ENCODE data around the gene CCR8.
"Not testable (repeated sequence)": the region's sequence is repeated elsewhere in the genome, so short reads cannot be mapped to it uniquely, and the experiment has no call there.

Gene CCR8

GRCh38 chr3:39317571-39318169 is 11.8 kb upstream of the CCR8 start:
- DNase-seq, result no peak

DNA sequence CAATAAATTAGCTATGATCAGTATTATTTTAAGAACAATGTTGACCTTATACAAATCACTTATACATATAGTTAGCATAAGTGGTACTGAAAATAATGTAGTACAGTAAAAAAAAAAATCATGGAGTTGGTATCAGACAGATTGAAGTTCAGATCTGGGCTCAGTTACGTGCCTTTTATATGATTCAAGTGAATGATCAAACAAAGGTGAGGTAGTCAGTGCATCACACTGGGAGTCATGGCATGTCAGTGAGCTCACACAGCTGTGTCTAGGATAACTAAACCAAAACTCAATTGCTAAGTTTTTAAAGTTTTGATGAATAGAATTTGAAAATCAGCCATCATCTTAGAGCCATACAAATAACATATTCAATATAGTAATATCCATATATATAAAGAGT is 11.2 kb upstream of the CCR8 start:
- no peak for DNase-seq

- no peak for DNase-seq
These were observed 10.3 kb upstream of the CCR8 start for GRCh38 chr3:39319249-39319648.

DNA sequence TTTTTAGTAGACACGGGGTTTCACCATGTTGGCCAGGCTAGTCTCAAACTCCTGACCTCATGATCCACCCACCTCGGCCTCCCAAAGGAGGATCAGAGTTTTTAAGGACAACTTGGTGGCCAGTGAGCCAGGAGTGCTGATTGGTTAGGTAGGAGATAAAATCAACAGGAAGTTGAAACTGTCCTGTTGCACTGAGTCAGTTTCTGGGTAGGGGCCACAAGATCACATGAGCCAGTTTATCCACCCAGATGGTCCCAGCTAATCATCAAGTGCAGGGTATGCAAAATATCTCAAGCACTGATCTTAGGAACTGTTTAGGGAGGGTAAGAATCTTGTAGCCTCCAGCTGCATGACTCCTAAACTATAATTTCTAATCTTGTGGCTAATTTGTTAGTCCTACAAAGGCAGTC is 7.9 kb upstream of the CCR8 start:
- DNase-seq, result not testable (repeated sequence)

GRCh38 chr3:39322209-39322715 is 7.2 kb upstream of the CCR8 start:
- DNase-seq, result not testable (repeated sequence)

DNA sequence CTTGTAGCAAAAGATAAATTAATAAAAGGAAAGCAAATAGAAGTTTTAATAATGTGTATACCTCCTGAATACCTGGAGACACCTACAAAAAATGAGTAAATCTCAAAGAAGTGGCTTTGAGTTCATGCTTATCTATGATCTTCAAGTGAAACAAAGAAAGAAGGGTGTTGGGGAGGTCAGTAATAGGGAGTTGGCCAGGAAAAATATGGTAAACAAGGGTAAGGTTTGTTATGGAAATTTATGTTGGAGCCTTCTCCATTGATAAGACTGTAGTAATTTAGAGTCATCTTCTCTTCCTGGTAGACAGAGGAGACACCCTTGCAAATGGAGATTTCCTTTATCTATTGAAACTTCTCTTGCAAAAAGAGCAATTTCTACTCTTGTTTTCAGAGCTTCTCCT is 6.6 kb upstream of the CCR8 start:
- no peak for DNase-seq

- no peak for DNase-seq
These were observed 6.0 kb upstream of the CCR8 start for GRCh38 chr3:39323494-39323893.

- no peak for DNase-seq
These were observed 4.3 kb upstream of the CCR8 start for GRCh38 chr3:39325236-39325635.

GRCh38 chr3:39327053-39327745 is 2.3 kb upstream of the CCR8 start:
- DNase-seq, result no peak

DNA sequence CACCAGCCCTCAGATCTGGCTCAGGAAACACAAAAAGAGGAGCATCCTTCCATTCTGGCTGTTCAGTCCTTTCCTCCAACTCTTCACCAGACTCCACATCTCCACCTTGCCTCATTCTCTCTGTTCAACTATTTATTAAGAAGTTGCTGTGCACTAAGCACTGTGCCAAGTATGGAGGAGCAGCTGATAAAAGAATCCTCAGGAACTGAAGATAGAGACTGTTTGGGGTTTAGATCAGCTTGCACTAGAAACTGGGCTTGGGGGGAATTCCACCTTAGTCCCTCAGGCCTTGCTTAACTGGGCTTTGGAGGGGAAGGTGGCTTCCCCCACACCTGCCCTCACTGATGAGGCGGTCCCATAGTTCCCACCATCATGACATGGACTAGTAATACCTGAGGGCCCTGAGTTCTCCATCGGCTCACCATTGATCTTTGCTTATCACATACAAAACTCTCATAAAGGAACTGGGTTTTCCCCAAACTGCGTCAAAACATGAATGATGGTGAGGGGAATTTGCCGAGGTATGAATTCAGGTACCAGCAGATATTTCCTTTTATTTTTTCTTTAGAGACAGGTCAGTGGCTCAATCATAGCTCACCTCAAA is 1.7 kb upstream of the CCR8 start:
- DNase-seq, result no peak

- no peak for DNase-seq
These were observed 1.3 kb downstream of the CCR8 start for GRCh38 chr3:39330824-39331223.

GRCh38 chr3:39332525-39332924 is 3.0 kb downstream of the CCR8 start:
- no peak for DNase-seq

- no peak for DNase-seq
These were observed 4.1 kb downstream of the CCR8 start for GRCh38 chr3:39333607-39334006.

- DNase-seq, result no peak
These were observed 4.7 kb downstream of the CCR8 start for GRCh38 chr3:39334205-39334604.

DNA sequence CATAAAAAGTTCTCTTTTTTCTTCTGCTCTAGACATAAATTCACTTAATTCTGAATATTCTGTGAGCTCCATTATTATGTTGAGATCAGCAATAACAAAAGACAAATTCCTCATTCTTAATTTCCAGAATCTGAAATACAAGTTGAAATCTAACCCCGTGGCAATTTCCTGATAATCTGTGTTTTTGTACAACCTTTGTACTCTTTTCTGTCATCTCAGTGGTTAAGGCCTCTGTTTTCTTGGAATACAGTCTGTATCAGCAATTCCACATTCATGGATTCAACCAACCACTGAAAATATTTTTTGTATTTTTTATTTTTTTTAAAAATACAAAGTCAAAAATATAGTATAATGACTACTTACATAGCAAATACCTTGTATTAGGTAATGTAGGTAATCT is 8.7 kb downstream of the CCR8 start:
- DNase-seq, result no peak

DNA sequence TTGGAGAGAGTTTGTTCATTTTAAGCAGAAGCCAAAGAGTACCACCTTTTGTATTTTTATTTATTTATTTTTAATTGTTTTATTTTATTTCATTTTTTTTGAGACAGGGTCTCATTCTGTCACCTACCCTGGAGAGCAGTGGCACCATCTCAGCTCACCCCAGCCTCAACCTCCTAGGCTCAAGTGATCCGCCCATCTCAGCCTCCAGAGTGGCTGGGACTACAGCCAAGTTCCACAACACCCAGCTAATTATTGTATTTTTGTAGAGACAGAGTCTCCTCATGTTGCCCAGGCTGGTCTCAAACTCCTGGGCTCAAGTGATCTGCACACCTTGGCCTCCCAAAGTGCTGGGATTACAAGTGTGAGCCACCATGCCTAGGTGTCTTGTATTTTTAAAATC is 9.6 kb downstream of the CCR8 start:
- no peak for DNase-seq

- no peak for DNase-seq
These were observed 13.7 kb downstream of the CCR8 start for GRCh38 chr3:39343076-39343717.

DNA sequence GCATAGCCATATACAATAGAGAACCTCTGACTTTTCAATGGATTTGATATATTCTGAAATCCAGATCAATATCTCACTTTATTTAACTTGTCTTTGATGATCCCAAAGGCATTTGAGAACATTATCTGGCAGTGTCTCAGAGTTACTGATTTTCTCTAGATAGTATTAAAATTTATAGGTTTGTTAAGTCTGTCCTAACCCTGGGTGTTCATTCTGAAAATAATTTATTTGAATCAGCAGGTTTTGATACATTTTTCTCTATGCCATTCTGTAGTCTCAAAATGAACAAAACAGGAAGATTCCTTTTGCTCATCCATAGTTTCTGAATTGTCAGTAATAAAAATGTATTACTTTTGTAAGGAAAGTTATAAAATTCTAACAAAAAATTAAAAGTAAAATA is 14.3 kb downstream of the CCR8 start:
- no peak for DNase-seq

- no peak for DNase-seq
These were observed 15.3 kb downstream of the CCR8 start for GRCh38 chr3:39344746-39345344.

GRCh38 chr3:39346785-39347585 is 17.5 kb downstream of the CCR8 start:
- DNase-seq, result no peak

- DNase-seq, result no peak
These were observed 18.0 kb downstream of the CCR8 start for GRCh38 chr3:39347586-39347876.

DNA sequence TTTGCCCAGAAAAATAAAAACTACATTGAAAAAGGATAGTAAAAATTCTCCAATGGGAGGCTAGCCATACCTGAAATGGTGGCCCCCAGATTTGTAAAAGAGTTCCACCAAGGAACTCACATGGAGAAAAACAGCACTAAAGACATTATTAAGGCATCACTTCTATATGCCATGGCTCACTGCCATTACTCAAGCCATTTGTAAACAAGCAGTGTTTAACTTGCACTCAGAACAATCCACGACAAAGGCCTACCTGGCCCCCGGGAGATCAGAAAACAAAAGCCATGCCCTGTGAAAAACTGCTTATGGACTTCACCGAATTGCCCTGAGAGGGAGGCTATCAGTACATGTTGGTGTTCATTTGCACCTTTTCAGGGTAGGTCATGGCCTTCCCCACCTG is 19.6 kb downstream of the CCR8 start:
- no peak for DNase-seq

GRCh38 chr3:39350714-39351113 is 21.2 kb downstream of the CCR8 start:
- DNase-seq, result no peak
